DOHH2 (cell line): ENCODE results near the gene CYS1.

ENCODE experiments used
- CTCF ChIP-seq: fragments of 200-600 bp; sonication (generic); IDR thresholded peaks from one replicate; pipeline ENCODE4 v1.5.1; 2014; ENCODE audit warnings: antibody characterized with exemption, mild to moderate bottlenecking, low read depth, low read length; ENCODE audit not compliant: poor library complexity, severe bottlenecking
- EZH2phosphoT487 ChIP-seq: fragments of 200-600 bp; sonication (generic); IDR thresholded peaks from 2 replicates; pipeline ENCODE4 v1.6.1; 2017; ENCODE audit warnings: borderline replicate concordance, mild to moderate bottlenecking, antibody characterized with exemption, low read length, moderate library complexity, mixed read lengths

- TF ChIP-seq EZH2phosphoT487 = no peak
- no peak for TF ChIP-seq CTCF
Measured at GRCh38 chr2:10071595-10071994, 8.6 kb downstream of the CYS1 start.
